ENCODE measurements around the gene CALHM5.

GRCh38 chr6:116500969-116501433 lies 10.4 kb upstream of the CALHM5 start:
- no peak for TF ChIP-seq CEBPB (IDR thresholded peaks at IDR 0.05)
- TF ChIP-seq MAX (IDR thresholded peaks at IDR 0.05) = no peak
- TF ChIP-seq EP300 (IDR thresholded peaks at IDR 0.05; ENCODE audit: borderline replicate concordance) = no peak
- no peak for TF ChIP-seq TAF1 (IDR thresholded peaks at IDR 0.05; ENCODE audit: low read depth)
- TF ChIP-seq EGR1 (IDR thresholded peaks at IDR 0.05) = no peak
- TF ChIP-seq RAD21 (IDR thresholded peaks at IDR 0.05; ENCODE audit: low read depth) = no peak
- TF ChIP-seq TEAD4 (IDR thresholded peaks at IDR 0.05) = no peak
- TF ChIP-seq NFIC (IDR thresholded peaks at IDR 0.05) = no peak
- no peak for TF ChIP-seq CREB1 (IDR thresholded peaks at IDR 0.05; ENCODE audit: low read depth)
- TF ChIP-seq, protein P1, sequence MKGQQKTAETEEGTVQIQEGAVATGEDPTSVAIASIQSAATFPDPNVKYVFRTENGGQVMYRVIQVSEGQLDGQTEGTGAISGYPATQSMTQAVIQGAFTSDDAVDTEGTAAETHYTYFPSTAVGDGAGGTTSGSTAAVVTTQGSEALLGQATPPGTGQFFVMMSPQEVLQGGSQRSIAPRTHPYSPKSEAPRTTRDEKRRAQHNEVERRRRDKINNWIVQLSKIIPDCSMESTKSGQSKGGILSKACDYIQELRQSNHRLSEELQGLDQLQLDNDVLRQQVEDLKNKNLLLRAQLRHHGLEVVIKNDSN (IDR thresholded peaks at IDR 0.05) = no peak
- no peak for TF ChIP-seq FOXM1 (IDR thresholded peaks at IDR 0.05; ENCODE audit: borderline replicate concordance, low read depth)
